Measurements from ENCODE around the gene PLAA.

Gene PLAA

DNA sequence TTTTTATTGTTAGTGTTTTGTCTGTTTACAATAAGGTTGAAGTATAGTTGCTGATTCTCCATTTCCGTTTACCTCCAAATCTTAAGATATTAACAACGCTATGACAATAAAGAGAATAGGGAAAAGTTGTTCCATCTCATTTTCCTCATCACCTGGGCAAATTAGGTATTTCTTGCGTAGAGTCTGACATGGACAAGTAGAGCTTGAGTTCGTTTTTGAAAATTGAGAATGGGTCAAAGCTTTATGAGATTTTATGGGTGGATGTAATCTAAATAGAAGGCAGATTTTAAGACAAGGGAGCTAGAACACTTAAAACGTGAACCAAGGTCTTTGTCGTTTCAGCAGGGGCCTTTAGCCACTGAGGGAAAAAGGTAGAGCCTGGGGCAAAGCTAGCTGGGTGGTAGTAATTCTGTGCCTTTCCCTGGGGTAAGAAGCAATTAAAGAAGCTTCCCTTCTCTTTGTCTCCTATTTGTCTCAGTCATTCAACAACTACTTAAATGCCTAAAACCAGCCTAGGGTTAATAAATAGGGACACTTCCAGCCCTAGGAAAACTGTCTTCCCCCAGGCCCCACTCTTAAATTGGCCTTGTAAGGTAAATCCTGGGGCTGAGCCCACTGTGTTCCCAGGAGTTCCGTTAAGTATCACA is 53.9 kb downstream of the PLAA start:
- TF ChIP-seq GATA2 (IDR thresholded peaks at IDR 0.05; ENCODE audit: low read depth, low read length) (no peak), GATA3 (IDR thresholded peaks at IDR 0.05; ENCODE audit: low read depth, low read length) (no peak)

DNA sequence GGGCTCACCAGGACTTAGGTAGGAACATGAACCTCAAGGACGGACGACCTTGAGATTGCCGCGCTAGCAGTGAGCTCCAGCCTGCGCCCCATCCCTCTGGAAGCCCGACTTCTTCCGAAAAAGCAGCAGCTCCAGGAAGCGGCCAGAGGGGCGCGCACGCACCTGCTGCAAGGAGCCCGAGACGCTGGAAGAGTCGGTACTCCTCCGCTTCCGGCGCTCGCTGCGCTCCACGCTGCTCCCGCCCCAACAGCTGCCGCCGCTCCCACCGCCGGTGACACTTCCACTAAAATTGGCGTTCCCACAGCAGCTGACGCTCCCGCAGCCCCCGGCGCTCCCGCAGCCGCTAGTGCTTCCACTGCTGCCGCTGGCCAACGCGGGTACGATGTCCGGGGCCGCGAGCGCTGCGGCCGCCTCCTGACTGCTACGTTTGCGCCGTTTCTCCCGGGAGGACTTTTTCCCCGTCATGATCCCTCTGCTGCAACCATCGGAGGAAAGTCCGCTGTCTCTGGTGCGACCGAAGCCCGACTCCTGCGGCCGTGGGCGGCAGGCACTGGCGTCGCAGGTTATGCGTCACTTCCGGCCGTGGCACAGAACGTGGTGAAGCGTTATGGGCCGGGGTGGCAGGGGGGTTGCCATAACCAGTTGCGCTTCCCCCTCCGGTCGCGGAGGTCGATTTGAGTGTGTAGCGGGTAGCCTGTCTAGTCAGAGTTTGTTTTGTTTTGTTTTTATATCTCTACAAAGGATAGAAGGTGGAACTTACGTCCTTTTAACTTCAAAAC is 54.6 kb downstream of the PLAA start, which contains the start of gene CAAP1:
CAAP1 (minus strand) TSS at position 552 of the 779 bp plus-strand sequence; CDS start at position 465, 87 bp downstream.
- no peak for TF ChIP-seq GATA3 (IDR thresholded peaks at IDR 0.05; ENCODE audit: low read depth, low read length)
- TF ChIP-seq GATA2 (IDR thresholded peaks at IDR 0.05; ENCODE audit: low read depth, low read length) = no peak

GRCh38 chr9:26891726-26892125 is 55.3 kb downstream of the PLAA start:
- no peak for TF ChIP-seq GATA2 (IDR thresholded peaks at IDR 0.05; ENCODE audit: low read depth, low read length)
- no peak for TF ChIP-seq GATA3 (IDR thresholded peaks at IDR 0.05; ENCODE audit: low read depth, low read length)

GRCh38 chr9:26888271-26888670 is 58.8 kb downstream of the PLAA start:
- TF ChIP-seq GATA3 (IDR thresholded peaks at IDR 0.05; ENCODE audit: low read depth, low read length) (no peak), GATA2 (IDR thresholded peaks at IDR 0.05; ENCODE audit: low read depth, low read length) (no peak)

GRCh38 chr9:26882154-26882553 is 64.9 kb downstream of the PLAA start:
- TF ChIP-seq GATA3 (IDR thresholded peaks at IDR 0.05; ENCODE audit: low read depth, low read length) = no peak
- no peak for TF ChIP-seq GATA2 (IDR thresholded peaks at IDR 0.05; ENCODE audit: low read depth, low read length)

GRCh38 chr9:26880262-26880661 is 66.8 kb downstream of the PLAA start:
- TF ChIP-seq GATA3 (IDR thresholded peaks at IDR 0.05; ENCODE audit: low read depth, low read length) (no peak), GATA2 (IDR thresholded peaks at IDR 0.05; ENCODE audit: low read depth, low read length) (no peak)

- TF ChIP-seq GATA2 (IDR thresholded peaks at IDR 0.05; ENCODE audit: low read depth, low read length) = no peak
- no peak for TF ChIP-seq GATA3 (IDR thresholded peaks at IDR 0.05; ENCODE audit: low read depth, low read length)
Observed at GRCh38 chr9:26870292-26870691, 76.8 kb downstream of the PLAA start.

GRCh38 chr9:26863074-26863473 is 84.0 kb downstream of the PLAA start:
- no peak for TF ChIP-seq GATA3 (IDR thresholded peaks at IDR 0.05; ENCODE audit: low read depth, low read length)
- TF ChIP-seq GATA2 (IDR thresholded peaks at IDR 0.05; ENCODE audit: low read depth, low read length) = no peak

DNA sequence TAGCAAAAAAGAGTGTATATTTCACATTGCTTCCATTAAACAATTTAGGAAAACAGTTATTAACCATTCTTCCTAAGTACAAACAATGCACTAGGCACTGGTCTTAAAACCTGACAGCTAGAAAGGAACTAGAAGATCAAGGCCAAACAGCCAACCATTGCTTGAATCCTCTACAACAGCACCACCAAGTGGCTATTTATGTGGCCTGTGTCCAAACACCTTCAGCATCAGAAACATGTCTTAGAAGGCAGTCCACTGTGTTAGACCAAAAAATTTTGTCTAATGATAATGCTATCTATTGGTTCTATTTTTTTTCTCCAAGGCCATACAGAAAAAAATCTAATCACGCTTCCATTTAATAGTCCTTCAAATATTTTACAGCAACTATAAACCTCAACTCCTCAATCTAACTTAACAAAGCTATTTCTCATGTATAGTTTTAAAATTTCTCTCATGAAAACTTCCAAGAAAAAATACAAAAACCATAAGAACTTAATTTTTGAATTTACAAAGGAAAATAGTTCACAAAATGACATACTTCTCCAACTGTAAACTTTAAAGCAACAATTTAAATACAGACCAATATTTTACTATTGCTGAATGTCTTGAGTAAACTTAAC is 90.5 kb downstream of the PLAA start:
- no peak for TF ChIP-seq GATA2 (IDR thresholded peaks at IDR 0.05; ENCODE audit: low read depth, low read length)
- no peak for TF ChIP-seq GATA3 (IDR thresholded peaks at IDR 0.05; ENCODE audit: low read depth, low read length)
